EH (cell line): ENCODE measurements around the gene NTRK1.
A peak's percentile ranks its signal among the peaks of the same experiment; 100 is the strongest.

Source experiments
- DNase-seq: peaks from one replicate; pipeline ENCODE4 v3.0.0-alpha.2; 2015; ENCODE audit warnings: low read depth

Gene NTRK1

GRCh38 chr1:156913809-156914387, 53.2 kb downstream of the NTRK1 start:
- DNase-seq, result no peak

- DNase-seq, result peak; percentile 75
Observed at GRCh38 chr1:156914440-156914856, 53.8 kb downstream of the NTRK1 start.

- peak; percentile 80 for DNase-seq
Observed at GRCh38 chr1:156920233-156921052, 59.8 kb downstream of the NTRK1 start, which contains the start of gene LRRC71. Gene LRRC71 (plus strand): TSS chr1:156920632. CDS start chr1:156920804, 172 bp downstream.

- no peak for DNase-seq
Observed at GRCh38 chr1:156921053-156921529, 60.4 kb downstream of the NTRK1 start.

- DNase-seq, result no peak
Observed at GRCh38 chr1:156922986-156923669, 62.5 kb downstream of the NTRK1 start.

- no peak for DNase-seq
Observed at GRCh38 chr1:156923670-156924477, 63.2 kb downstream of the NTRK1 start.

- DNase-seq, result no peak
Observed at GRCh38 chr1:156924478-156925153, 64.0 kb downstream of the NTRK1 start.

GRCh38 chr1:156925154-156926010, 64.7 kb downstream of the NTRK1 start:
- DNase-seq, result no peak

- DNase-seq, result peak; percentile 93
Observed at GRCh38 chr1:156926175-156926574, 65.5 kb downstream of the NTRK1 start.

GRCh38 chr1:156926695-156927094, 66.0 kb downstream of the NTRK1 start:
- DNase-seq, result peak; percentile 52

- DNase-seq, result peak; percentile 78
Observed at GRCh38 chr1:156927215-156928042, 66.8 kb downstream of the NTRK1 start.

- no peak for DNase-seq
Observed at GRCh38 chr1:156928043-156928602, 67.5 kb downstream of the NTRK1 start.

- DNase-seq, result no peak
Observed at GRCh38 chr1:156929596-156930238, 69.1 kb downstream of the NTRK1 start.

GRCh38 chr1:156930483-156930882, 69.8 kb downstream of the NTRK1 start:
- no peak for DNase-seq
